ENCODE results near the gene TYW1.
"Not testable (repeated sequence)": the region's sequence is repeated elsewhere in the genome, so short reads cannot be mapped to it uniquely, and the experiment has no call there.

Gene TYW1

GRCh38 chr7:67196176-67196575, 199.5 kb downstream of the TYW1 start:
- H3K36me3 Mint-ChIP-seq (ENCODE audit: low read depth), result peaks cover 17% of the 10 kb centered on the region
- H3K4me3 Mint-ChIP-seq; H3K9me3 Mint-ChIP-seq; H3K4me1 Mint-ChIP-seq (ENCODE audit: low read depth); H3K27ac Mint-ChIP-seq; H3K27me3 Mint-ChIP-seq (ENCODE audit: low read depth): not testable (repeated sequence)

- H3K36me3 Mint-ChIP-seq (ENCODE audit: low read depth), result peaks cover 16% of the 10 kb centered on the region
- H3K4me1 Mint-ChIP-seq (ENCODE audit: low read depth); H3K9me3 Mint-ChIP-seq; H3K27ac Mint-ChIP-seq; H3K27me3 Mint-ChIP-seq (ENCODE audit: low read depth); H3K4me3 Mint-ChIP-seq: not testable (repeated sequence)
Observed at GRCh38 chr7:67198865-67199526, 202.4 kb downstream of the TYW1 start.

GRCh38 chr7:67205772-67206171, 209.1 kb downstream of the TYW1 start:
- H3K4me1 Mint-ChIP-seq (ENCODE audit: low read depth); H3K4me3 Mint-ChIP-seq; H3K9me3 Mint-ChIP-seq; H3K27ac Mint-ChIP-seq; H3K27me3 Mint-ChIP-seq (ENCODE audit: low read depth): not testable (repeated sequence)
- H3K36me3 Mint-ChIP-seq (ENCODE audit: low read depth), result peaks cover 20% of the 10 kb centered on the region

- no peaks in the 10 kb centered on the region for H3K27me3 Mint-ChIP-seq (ENCODE audit: low read depth)
- H3K27ac Mint-ChIP-seq, result no peak overlapping the region
- H3K4me3 Mint-ChIP-seq, result no peak overlapping the region
- H3K36me3 Mint-ChIP-seq (ENCODE audit: low read depth), result peaks cover 20% of the 10 kb centered on the region
- H3K9me3 Mint-ChIP-seq, result peaks cover 4% of the 10 kb centered on the region
- H3K4me1 Mint-ChIP-seq (ENCODE audit: low read depth), result no peaks in the 10 kb centered on the region
Observed at GRCh38 chr7:67206452-67206851, 209.8 kb downstream of the TYW1 start.

GRCh38 chr7:67208656-67209055, 212.0 kb downstream of the TYW1 start:
- not testable (repeated sequence) for H3K27ac Mint-ChIP-seq; H3K27me3 Mint-ChIP-seq (ENCODE audit: low read depth); H3K4me1 Mint-ChIP-seq (ENCODE audit: low read depth); H3K4me3 Mint-ChIP-seq; H3K9me3 Mint-ChIP-seq
- H3K36me3 Mint-ChIP-seq (ENCODE audit: low read depth), result peaks cover 19% of the 10 kb centered on the region

DNA sequence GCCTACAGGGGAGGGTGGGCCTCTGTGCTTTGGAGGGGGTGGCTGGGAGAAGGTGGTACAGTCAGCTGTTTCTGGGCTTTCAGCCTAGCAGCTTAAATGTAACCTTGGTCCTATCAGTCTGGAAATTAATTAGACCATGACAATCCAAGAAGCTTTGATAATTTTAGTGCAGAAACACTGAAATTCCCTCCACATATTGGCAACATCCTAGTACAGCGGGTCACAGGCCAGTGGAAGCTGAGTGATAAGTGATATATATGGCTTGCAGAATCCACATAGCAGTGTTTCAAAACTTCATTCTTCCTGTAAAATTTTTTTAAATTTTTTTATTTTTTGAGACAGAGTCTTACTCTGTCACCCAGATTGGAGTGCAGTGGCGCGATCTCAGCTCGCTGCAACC, 212.6 kb downstream of the TYW1 start:
- Mint-ChIP-seq H3K27me3 (ENCODE audit: low read depth) (no peaks in the 10 kb centered on the region), H3K9me3 (peaks cover 4% of the 10 kb centered on the region), H3K4me1 (ENCODE audit: low read depth) (no peaks in the 10 kb centered on the region), H3K27ac (no peak overlapping the region), H3K36me3 (ENCODE audit: low read depth) (peaks cover 19% of the 10 kb centered on the region), H3K4me3 (no peak overlapping the region)

GRCh38 chr7:67210567-67210966, 213.9 kb downstream of the TYW1 start:
- H3K4me3 Mint-ChIP-seq, result no peak overlapping the region
- H3K27ac Mint-ChIP-seq, result no peak overlapping the region
- no peaks in the 10 kb centered on the region for H3K4me1 Mint-ChIP-seq (ENCODE audit: low read depth)
- H3K27me3 Mint-ChIP-seq (ENCODE audit: low read depth), result no peaks in the 10 kb centered on the region
- H3K9me3 Mint-ChIP-seq, result peaks cover 4% of the 10 kb centered on the region
- H3K36me3 Mint-ChIP-seq (ENCODE audit: low read depth), result peaks cover 17% of the 10 kb centered on the region

DNA sequence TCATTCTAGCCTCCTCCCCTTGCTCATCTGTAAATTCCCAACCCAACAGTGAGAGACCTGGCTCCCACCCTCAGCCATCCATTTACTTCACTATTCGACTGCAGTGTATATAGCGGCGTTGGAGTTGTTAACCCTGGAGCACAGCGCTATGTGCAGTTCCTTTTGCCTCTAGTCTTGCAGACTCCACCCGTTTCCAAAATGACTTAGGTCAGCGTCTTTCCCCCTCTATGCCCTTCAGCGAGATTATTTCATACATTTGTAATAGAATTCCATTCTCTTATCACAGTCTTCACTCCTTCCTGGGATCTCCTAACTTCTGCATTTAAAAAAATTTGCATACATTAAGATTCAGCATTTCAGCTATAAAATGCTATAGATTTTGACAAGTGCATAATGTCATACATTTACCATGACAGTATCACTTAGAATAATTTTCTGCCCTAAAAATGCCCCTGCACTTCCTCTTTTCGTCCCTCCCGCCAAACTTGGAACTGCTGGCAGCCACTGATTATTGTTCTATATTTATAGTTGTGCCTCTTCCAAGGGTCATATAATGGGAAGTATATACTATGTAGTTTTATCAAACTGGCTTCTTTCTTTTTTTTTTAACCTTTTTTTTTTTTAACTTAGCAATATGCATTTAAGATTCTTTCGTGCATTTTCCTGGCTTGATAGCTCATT, 215.2 kb downstream of the TYW1 start:
- H3K9me3 Mint-ChIP-seq; H3K27ac Mint-ChIP-seq; H3K4me3 Mint-ChIP-seq; H3K4me1 Mint-ChIP-seq (ENCODE audit: low read depth); H3K27me3 Mint-ChIP-seq (ENCODE audit: low read depth): not testable (repeated sequence)
- H3K36me3 Mint-ChIP-seq (ENCODE audit: low read depth), result peaks cover 17% of the 10 kb centered on the region

DNA sequence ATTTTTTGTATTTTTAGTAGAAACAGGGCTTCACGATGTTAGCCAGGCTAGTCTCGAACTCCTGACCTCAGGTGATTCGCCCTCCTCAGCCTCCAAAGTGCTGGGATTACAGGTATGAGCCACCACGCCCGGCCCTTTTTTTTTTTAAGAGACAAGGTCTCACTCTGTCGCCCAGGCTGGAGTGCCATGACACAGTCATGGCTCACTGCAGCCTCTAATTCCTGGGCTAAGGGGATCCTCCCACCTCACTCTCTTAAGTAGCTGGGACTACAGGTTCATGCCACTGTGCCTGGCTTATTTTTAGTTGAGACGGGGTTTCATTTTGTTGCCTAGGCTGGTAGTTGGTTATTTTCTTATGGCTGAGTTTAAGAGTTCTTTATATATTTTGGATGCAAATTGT, 216.4 kb downstream of the TYW1 start:
- H3K27me3 Mint-ChIP-seq (ENCODE audit: low read depth); H3K4me3 Mint-ChIP-seq; H3K4me1 Mint-ChIP-seq (ENCODE audit: low read depth); H3K27ac Mint-ChIP-seq; H3K9me3 Mint-ChIP-seq: not testable (repeated sequence)
- H3K36me3 Mint-ChIP-seq (ENCODE audit: low read depth), result peaks cover 11% of the 10 kb centered on the region

DNA sequence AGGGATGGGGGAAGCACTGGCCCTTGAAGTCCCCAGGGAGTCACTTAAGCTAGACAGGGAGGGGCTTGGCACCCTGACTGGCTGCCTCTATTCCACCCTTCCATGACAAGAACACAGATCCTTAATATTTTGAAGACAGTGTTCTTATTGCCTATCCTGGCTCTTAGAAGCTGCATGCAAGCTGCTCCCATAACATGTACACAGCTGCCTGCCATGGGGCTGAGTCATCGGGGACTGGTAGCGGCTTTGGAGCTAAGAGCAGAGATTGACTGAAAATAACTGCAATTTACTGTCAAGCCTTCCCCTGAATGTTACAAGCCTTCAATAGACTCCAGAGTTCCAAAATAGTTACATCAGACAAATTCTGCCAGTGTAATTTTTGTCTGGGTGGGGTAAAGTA, 226.9 kb downstream of the TYW1 start:
- H3K4me3 Mint-ChIP-seq; H3K4me1 Mint-ChIP-seq (ENCODE audit: low read depth); H3K27me3 Mint-ChIP-seq (ENCODE audit: low read depth); H3K27ac Mint-ChIP-seq: not testable (repeated sequence)
- Mint-ChIP-seq H3K9me3 (peaks cover 19% of the 10 kb centered on the region), H3K36me3 (ENCODE audit: low read depth) (peaks cover 13% of the 10 kb centered on the region)

DNA sequence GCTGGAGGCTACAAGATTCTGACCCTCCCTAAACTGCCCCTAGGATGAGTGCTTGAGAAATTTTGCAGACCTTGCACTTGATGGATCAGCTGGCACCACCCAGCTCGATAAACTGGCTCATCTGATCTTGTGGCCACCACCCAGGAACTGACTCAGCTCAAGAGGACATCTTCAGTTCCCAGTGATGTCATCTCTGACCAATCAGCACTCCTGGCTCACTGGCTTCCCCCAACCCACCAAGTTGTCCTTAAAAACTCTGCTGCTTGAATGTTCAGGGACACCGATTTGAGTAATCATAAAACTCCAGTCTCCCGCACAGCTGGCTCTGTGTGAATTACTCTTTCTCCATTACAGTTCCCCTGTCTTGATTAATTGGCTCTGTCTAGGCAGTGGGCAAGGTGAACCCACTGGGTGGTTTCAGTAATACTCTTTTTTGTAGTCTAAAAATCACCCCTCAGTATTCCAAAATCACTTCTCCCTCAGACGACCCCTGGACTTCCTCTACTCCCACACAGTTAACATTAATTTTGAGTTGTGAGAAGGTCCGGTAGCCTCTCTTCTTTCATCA, 229.8 kb downstream of the TYW1 start:
- H3K4me1 Mint-ChIP-seq (ENCODE audit: low read depth); H3K27ac Mint-ChIP-seq; H3K4me3 Mint-ChIP-seq; H3K27me3 Mint-ChIP-seq (ENCODE audit: low read depth): not testable (repeated sequence)
- H3K9me3 Mint-ChIP-seq, result peaks cover 19% of the 10 kb centered on the region
- H3K36me3 Mint-ChIP-seq (ENCODE audit: low read depth), result peaks cover 13% of the 10 kb centered on the region

DNA sequence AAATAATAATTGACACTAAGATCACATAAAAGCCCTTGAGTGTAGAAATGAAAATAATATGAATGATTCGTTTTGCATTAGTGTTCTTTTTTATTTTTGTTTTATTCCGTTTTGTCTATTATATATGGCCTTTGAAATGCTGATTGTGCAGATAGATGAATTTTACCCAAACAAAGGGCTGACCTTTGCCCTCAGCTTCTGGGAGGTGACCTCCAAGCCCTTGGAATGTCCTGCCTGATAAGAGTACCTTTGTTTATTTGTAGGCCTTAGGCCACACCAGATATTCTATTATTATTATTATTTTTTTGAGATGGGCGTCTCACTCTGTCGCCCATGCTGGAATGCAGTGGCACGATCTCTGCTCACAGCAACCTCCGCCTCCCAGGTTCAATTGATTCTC, 230.3 kb downstream of the TYW1 start:
- not testable (repeated sequence) for H3K4me3 Mint-ChIP-seq; H3K27ac Mint-ChIP-seq; H3K4me1 Mint-ChIP-seq (ENCODE audit: low read depth); H3K27me3 Mint-ChIP-seq (ENCODE audit: low read depth)
- Mint-ChIP-seq H3K36me3 (ENCODE audit: low read depth) (peaks cover 13% of the 10 kb centered on the region), H3K9me3 (peaks cover 16% of the 10 kb centered on the region)

DNA sequence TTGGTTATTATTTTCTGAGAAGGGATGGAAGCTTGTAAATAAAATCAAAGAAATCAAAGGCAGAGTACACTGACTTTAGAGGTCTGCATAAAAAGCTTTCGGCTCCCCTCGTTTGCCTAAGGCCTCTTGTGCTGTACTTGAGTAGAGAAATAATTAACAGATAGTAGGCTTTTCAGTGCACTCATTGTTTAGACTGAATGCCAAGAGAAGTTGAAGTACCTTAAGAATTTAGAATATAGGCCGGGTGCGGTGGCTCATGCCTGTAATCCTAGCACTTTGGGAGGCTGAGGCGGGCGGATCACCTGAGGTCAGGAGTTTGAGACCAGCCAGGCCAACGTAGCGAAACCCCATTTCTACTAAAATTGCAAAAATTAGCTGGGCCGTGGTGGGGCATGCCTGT, 232.4 kb downstream of the TYW1 start:
- H3K36me3 Mint-ChIP-seq (ENCODE audit: low read depth); H3K27ac Mint-ChIP-seq; H3K9me3 Mint-ChIP-seq; H3K4me3 Mint-ChIP-seq; H3K27me3 Mint-ChIP-seq (ENCODE audit: low read depth); H3K4me1 Mint-ChIP-seq (ENCODE audit: low read depth): not testable (repeated sequence)

DNA sequence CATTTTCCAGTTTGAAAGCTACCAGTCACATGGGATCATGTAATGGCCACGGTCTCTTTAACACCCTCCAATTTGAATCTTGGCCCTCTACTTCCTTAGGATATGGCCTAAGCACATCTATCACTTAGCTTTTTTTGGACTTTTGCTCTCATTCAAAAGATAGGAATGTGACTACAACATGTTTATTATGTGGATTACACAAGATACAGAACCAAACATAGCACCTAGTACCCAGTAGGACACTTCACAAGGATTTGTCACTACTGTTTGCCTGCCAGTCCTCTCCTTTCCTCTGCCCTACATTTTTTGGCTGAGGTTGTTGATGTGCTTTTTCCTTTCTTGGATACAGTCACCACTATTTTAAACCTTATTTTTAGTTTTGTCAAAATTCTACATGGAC, 233.4 kb downstream of the TYW1 start:
- H3K4me1 Mint-ChIP-seq (ENCODE audit: low read depth); H3K9me3 Mint-ChIP-seq: not testable (repeated sequence)

DNA sequence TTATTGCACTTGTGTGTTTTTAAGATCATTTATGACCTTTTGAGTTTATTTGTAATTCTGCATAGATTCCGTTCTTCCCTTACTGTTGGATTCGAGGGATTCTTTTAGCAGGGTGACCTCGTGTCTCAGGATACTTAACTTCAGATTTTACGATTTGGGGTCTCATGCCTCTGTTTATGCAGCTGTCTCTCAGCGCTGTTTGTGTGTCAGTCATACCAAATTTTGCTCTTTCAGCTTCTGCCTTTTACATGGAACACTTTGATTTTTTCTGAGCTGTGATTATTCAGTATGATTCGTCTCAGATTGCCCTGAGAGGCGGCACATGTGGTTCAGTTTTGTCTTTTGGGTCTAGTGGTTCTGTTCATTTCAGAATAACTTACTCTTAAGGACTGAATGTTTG, 236.9 kb downstream of the TYW1 start:
- H3K36me3 Mint-ChIP-seq (ENCODE audit: low read depth); H3K27ac Mint-ChIP-seq: not testable (repeated sequence)

More for the DNA sequence above, 233.4 kb downstream of the TYW1 start:
- H3K27me3 Mint-ChIP-seq (ENCODE audit: low read depth); H3K4me3 Mint-ChIP-seq; H3K36me3 Mint-ChIP-seq (ENCODE audit: low read depth); H3K27ac Mint-ChIP-seq: not testable (repeated sequence)

More for the DNA sequence above, 236.9 kb downstream of the TYW1 start:
- not testable (repeated sequence) for H3K27me3 Mint-ChIP-seq (ENCODE audit: low read depth); H3K9me3 Mint-ChIP-seq; H3K4me3 Mint-ChIP-seq; H3K4me1 Mint-ChIP-seq (ENCODE audit: low read depth)

Measured in T-helper 1 cell treated with Interleukin-12 subunit alpha and Interleukin-12 subunit beta and Interleukin-4 antibody, amounts not matched to agents 30 μg/mL and 1 μg/mL, for 36 hours (primary cell).